Suprapubic skin (tissue), 4 donors: ENCODE data around the gene KRT4. TPM values are rescaled to one million over a fixed set of nuclear protein-coding genes. Genes with fewer than 3 reads are reported as not detected.
A peak's percentile ranks its signal among the peaks of the same experiment; 100 is the strongest.

Experiments
- DNase-seq, 2 donors: peaks; one replicate each; pipeline ENCODE4 v3.0.0-alpha.2; 2019; ENCODE audit warnings: low spot score in 2 of 2
- H3K27ac ChIP-seq: fragments of 200-600 bp; sonication (generic); one replicate; pipeline ENCODE4 v1.5.1; 2019
- H3K27me3 ChIP-seq: fragments of 200-600 bp; sonication (generic); one replicate; pipeline ENCODE4 v1.5.1; 2019
- H3K36me3 ChIP-seq: fragments of 200-600 bp; sonication (generic); one replicate; pipeline ENCODE4 v1.5.1; 2019
- H3K4me1 ChIP-seq: fragments of 200-600 bp; sonication (generic); one replicate; pipeline ENCODE4 v1.5.1; 2019
- H3K4me3 ChIP-seq: fragments of 200-600 bp; sonication (generic); one replicate; pipeline ENCODE4 v1.5.1; 2019; ENCODE audit warnings: mild to moderate bottlenecking
- H3K9me3 ChIP-seq: fragments of 200-600 bp; sonication (generic); one replicate; pipeline ENCODE4 v1.5.1; 2019
- CTCF ChIP-seq, 2 donors: fragments of 200-600 bp in 1 of 2; fragments of 450-650 bp in 1 of 2; sonication (generic) in 1 of 2; IDR thresholded peaks; one replicate each; pipeline ENCODE4 v1.5.1; 2016 to 2019; ENCODE audit warnings: antibody characterized with exemption in 2 of 2, mild to moderate bottlenecking in 1 of 2, moderate library complexity in 1 of 2
- EP300 ChIP-seq: sonication (generic); formaldehyde crosslinking; IDR thresholded peaks from one replicate; pipeline ENCODE4 v1.6.1; 2017; ENCODE audit warnings: antibody characterized with exemption
- POLR2A ChIP-seq, 2 donors: fragments of 450-650 bp; IDR thresholded peaks; one replicate each; pipeline ENCODE4 v1.6.1; 2017; ENCODE audit warnings: antibody characterized with exemption in 2 of 2, mild to moderate bottlenecking in 2 of 2, moderate library complexity in 2 of 2
- POLR2AphosphoS5 ChIP-seq, 3 donors: sonication (generic); formaldehyde crosslinking; IDR thresholded peaks; one replicate each; pipeline ENCODE4 v1.6.1; 2017; ENCODE audit warnings: antibody characterized with exemption in 3 of 3
- WGBS: methylation state at CpG from one replicate; pipeline ENCODE4 v1.1.5; 2018; 5-methylcytosine and 5-hydroxymethylcytosine counted together
- total RNA-seq, 4 donors: library from RNA; depleted of rRNA; stranded (reverse); fragments of >200 nt; gene quantifications; one replicate each; pipeline ENCODE4 v1.1.0, GENCODE V29; 2016

The KRT4 gene
- total RNA-seq, 4 donors from 2014 or later, result 0.32 to 1.6 (median 0.76) TPM

- Histone ChIP-seq H3K9me3 (no peaks in the 10 kb centered on the region), H3K27ac (no peak overlapping the region), H3K27me3 (peaks cover 4% of the 10 kb centered on the region), H3K4me1 (no peaks in the 10 kb centered on the region), H3K4me3 (no peak overlapping the region), H3K36me3 (no peaks in the 10 kb centered on the region)
- TF ChIP-seq POLR2AphosphoS5 (IDR thresholded peaks at IDR 0.05) (no peak), POLR2A (IDR thresholded peaks at IDR 0.05) (no peak), EP300 (no peak), CTCF (IDR thresholded peaks at IDR 0.05) (no peak)
- 84% methylated on average over 7 of the region's 7 CpGs for WGBS
- peak in 1 of 2 donors; percentile 47 for DNase-seq
Measured at GRCh38 chr12:52783563-52784316, 30.2 kb downstream of the KRT4 start.

- Histone ChIP-seq H3K27ac (no peak overlapping the region), H3K4me1 (no peaks in the 10 kb centered on the region), H3K36me3 (no peaks in the 10 kb centered on the region), H3K9me3 (no peaks in the 10 kb centered on the region), H3K4me3 (no peak overlapping the region), H3K27me3 (peaks cover 4% of the 10 kb centered on the region)
- WGBS, result 88% methylated on average over 4 of the region's 4 CpGs
- TF ChIP-seq POLR2A (IDR thresholded peaks at IDR 0.05), result no peak
- no peak for TF ChIP-seq CTCF (IDR thresholded peaks at IDR 0.05)
- no peak for TF ChIP-seq EP300
- no peak for TF ChIP-seq POLR2AphosphoS5 (IDR thresholded peaks at IDR 0.05)
- no peak for DNase-seq
Measured at GRCh38 chr12:52782502-52782901, 31.4 kb downstream of the KRT4 start.

GRCh38 chr12:52781399-52782082, 32.4 kb downstream of the KRT4 start:
- H3K9me3 ChIP-seq, result no peaks in the 10 kb centered on the region
- no peak for TF ChIP-seq EP300
- no peak for TF ChIP-seq POLR2AphosphoS5 (IDR thresholded peaks at IDR 0.05)
- no peak for TF ChIP-seq POLR2A (IDR thresholded peaks at IDR 0.05)
- no peak for TF ChIP-seq CTCF (IDR thresholded peaks at IDR 0.05)
- no peak for DNase-seq
- H3K27me3 ChIP-seq, result peaks cover 4% of the 10 kb centered on the region
- H3K27ac ChIP-seq, result no peak overlapping the region
- H3K36me3 ChIP-seq, result no peaks in the 10 kb centered on the region
- H3K4me3 ChIP-seq, result no peak overlapping the region
- no peaks in the 10 kb centered on the region for H3K4me1 ChIP-seq
- 90% methylated on average over 4 of the region's 4 CpGs for WGBS

DNA sequence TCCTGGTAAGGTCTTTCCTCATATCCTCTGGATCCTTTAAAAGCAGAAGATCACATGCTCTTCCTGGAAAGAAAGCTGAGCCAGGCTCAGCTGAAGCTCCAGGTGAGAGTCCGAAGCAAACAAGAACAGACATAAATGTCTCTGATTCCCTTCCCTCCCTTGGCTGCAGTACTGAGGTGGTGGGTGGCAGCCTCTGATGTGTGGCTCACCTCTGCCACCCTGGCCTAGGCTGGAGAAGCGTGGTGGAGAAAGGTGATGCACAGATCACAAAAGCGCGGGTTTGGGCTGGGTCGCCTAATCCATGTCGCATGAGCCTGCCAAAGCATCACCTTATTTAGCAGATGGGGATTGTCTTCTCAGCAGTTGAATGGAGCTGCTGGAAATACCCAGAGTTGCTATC, 34.0 kb downstream of the KRT4 start:
- Histone ChIP-seq H3K4me3 (no peak overlapping the region), H3K9me3 (no peaks in the 10 kb centered on the region), H3K27ac (no peak overlapping the region), H3K4me1 (no peaks in the 10 kb centered on the region), H3K27me3 (peaks cover 2% of the 10 kb centered on the region), H3K36me3 (no peaks in the 10 kb centered on the region)
- TF ChIP-seq POLR2AphosphoS5 (IDR thresholded peaks at IDR 0.05), result no peak
- no peak for TF ChIP-seq EP300
- no peak for TF ChIP-seq POLR2A (IDR thresholded peaks at IDR 0.05)
- no peak for TF ChIP-seq CTCF (IDR thresholded peaks at IDR 0.05)
- 85% methylated on average over 6 of the region's 6 CpGs for WGBS
- no peak for DNase-seq

DNA sequence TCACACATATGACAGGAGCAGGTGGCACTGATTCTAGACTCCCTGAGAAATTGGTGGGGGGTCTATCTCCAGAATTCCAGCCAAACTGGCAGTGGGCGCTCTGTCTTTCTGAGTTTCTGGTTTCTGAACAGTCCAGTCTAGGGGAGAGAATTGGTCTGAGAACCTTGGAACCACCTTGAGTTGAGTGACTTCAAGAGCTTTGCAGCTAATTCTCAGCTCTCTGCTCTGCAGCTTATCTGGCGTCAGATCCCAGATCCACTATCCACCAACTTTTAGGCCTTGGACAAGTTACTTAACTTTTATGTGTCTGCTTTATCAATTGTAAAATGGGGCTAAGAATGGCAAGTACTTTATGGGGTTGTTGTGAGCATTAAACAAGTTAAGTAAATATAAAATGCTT, 35.1 kb downstream of the KRT4 start:
- Histone ChIP-seq H3K9me3 (no peaks in the 10 kb centered on the region), H3K4me1 (no peaks in the 10 kb centered on the region), H3K27ac (no peak overlapping the region), H3K27me3 (no peaks in the 10 kb centered on the region), H3K4me3 (no peak overlapping the region), H3K36me3 (no peaks in the 10 kb centered on the region)
- TF ChIP-seq EP300, result no peak
- no peak for TF ChIP-seq POLR2AphosphoS5 (IDR thresholded peaks at IDR 0.05)
- TF ChIP-seq CTCF (IDR thresholded peaks at IDR 0.05), result no peak
- no peak for TF ChIP-seq POLR2A (IDR thresholded peaks at IDR 0.05)
- no peak for DNase-seq
- 89% methylated on average over 2 of the region's 2 CpGs for WGBS
